ENCODE measurements around the gene CATSPERD. TPM values are rescaled to one million over a fixed set of nuclear protein-coding genes. Genes with fewer than 3 reads are reported as not detected.
"Not testable (repeated sequence)": the region's sequence is repeated elsewhere in the genome, so short reads cannot be mapped to it uniquely, and the experiment has no call there.

Gene CATSPERD
- total RNA-seq, 1 experiment from 2014 or later: not detected

DNA sequence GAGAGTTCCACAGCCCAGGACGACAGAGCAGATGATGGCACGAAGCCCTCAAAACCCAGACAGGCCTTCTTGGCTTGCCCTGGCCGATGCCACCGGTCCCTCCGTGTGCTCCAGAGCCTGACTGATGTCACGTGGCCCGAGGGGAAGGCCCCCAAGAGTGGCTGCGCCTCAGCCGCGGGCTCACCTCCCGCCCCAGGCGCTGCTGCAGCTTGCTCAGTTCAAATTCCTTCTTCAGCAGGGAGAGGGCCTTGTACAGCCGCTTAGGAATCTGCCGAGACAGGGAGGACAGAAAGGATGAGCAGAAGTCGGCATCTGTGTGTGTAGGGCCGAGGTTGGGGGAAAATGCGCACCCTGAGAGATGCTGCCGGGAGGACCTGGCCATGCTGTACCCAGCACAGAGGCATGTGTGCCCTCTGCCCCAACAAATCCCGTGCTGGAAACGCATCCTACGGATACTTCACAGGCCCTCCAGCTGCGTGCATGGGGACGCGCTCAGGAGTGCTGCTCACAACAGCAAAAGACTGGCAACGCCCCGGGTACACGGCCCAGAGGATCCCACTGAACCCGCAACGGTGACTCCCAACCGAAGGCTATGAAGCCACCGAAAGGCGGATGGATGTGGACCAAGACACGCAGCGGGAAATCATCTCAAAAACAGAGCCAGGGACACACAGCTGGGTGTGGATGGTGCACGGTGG, 13.4 kb upstream of the CATSPERD start:
- Histone ChIP-seq H3K27me3 (no peaks in the 10 kb centered on the region), H3K4me3 (no peak overlapping the region), H3K9me3 (no peaks in the 10 kb centered on the region), H3K36me3 (peaks cover 21% of the 10 kb centered on the region)
- DNase-seq: no peak

DNA sequence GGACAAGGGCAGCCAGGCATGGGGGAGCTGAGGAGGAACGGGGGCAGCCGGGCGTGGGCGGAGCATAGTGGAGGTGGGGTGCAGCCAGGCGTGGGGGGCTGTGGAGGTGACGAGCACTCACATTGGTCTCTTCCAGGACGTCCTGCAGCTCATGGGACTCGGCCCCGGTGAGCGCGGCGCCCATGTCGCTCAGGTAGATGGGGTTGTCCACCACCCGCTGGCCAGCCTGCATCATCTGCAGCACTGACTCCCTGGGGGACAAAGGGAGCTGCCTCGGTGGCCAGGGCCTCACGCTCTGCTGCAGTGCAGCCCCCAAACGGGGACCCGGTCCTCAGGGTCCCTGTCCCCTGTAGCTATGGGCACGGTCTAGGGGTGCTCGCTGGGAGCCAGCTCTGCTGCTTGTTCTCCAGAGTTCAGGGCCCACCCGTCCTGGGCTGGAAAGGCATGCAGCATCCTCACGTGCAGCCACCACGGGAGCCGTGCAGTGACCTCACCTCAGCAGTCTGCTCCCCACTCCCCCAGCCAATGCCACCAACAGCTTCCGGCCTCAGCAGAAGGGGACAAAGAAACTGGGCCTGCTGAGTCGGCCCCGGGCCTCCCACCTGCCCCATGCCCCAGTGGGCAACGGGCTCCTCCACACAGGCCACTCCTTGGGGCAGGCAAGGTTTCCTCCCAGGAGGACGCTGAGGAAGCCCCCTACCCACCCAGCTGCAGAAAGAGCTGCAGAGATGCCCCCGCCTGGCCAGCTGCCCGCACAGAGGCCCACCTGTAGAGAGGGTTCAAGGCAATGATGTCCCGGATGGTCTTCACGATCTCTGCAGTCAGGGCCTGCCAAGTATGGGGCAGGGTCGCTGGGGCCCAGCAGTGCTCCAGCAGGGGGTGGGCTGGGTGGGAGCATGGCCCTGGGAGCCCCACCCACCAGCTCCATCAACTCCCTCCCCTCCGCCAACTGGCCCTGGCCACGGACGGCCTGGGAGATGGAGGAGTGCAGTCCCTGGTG, 12.6 kb upstream of the CATSPERD start:
- peaks cover 22% of the 10 kb centered on the region for H3K36me3 ChIP-seq
- DNase-seq: no peak
- no peaks in the 10 kb centered on the region for H3K27me3 ChIP-seq
- H3K9me3 ChIP-seq: no peaks in the 10 kb centered on the region
- no peak overlapping the region for H3K4me3 ChIP-seq

DNA sequence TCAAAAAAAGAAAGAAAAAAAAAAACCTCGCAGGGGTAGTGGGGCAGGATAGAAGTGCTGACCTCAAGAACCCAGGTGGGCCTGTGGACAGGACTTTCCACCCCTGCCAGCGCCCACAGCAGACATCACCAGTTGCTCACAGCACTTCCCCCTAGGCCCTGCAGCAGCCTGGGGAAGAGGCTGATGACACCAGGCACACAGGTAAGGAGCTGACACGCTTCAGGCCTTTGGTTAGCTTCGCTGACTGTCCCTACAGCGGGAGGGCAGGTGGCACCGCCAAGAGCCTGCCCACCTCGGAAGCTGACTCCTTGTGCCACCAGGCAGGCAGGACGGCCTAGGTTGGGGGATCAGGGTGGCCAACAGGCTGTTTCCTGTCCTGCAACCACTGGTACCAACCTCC, 9.4 kb upstream of the CATSPERD start:
- no peak for DNase-seq
- H3K4me3 ChIP-seq: no peak overlapping the region
- peaks cover 19% of the 10 kb centered on the region for H3K36me3 ChIP-seq
- H3K27me3 ChIP-seq: no peaks in the 10 kb centered on the region
- no peaks in the 10 kb centered on the region for H3K9me3 ChIP-seq

DNA sequence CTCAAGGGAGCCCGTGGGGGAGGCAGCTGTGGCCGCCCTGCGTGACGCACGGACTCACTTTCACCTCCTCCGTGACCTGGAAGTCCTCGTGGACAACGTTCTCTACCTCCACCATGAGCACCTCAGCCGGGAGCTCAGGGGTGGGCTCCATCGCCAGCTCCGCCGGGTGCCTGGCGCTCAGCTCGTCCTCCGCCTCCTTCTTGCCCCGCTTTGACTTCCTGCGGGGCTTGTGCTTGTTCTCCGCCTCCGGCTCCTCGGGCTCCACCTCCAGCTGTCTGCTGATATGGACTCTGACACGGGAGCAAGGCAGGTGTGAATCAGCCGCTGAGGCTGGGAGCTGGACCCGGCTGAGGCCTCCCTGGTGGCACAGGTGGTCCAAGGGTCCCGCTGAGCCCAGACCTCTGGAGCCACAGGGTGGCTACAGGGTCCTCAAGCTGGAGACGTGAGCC, 8.7 kb upstream of the CATSPERD start:
- H3K36me3 ChIP-seq: peaks cover 14% of the 10 kb centered on the region
- H3K27me3 ChIP-seq: no peaks in the 10 kb centered on the region
- no peak overlapping the region for H3K4me3 ChIP-seq
- no peaks in the 10 kb centered on the region for H3K9me3 ChIP-seq
- no peak for DNase-seq

DNA sequence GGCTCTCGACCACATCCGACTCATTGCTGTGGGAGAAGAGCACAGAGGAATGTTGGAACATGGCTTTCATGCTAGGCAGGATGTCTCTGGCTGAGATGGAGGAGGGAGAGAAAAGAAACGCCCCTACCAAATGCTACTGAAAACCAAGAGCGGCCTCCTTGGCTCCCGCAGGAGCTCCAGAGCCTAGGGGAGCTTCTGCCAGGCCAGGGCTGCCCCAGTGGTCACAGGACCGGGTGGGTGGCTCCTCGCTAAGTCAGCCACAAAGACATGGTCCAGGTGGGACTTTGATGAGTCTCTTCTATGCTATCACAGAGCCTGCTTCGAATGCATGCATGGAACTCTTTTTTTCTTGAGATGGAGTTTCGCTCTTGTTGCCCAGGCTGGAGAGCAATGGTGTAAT, 7.2 kb upstream of the CATSPERD start:
- H3K36me3 ChIP-seq: peaks cover 20% of the 10 kb centered on the region

DNA sequence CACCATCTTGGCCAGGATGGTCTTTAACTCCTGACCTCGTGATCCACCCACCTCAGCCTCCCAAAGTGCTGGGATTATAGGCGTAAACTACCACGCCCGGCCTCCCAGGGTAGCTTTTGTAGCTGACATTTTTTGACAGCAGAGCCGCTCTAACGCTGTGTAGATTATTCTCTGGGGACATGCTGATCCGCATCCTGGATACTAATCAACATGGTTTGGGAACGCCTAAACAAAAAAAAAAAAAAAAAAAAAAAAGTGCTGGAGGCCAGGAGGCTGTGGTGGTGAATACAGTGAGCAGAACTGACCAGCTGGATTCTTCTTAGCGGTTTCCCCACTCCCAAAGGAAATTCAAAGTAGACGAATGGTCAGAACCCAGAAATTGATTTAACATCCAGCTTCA, 5.6 kb upstream of the CATSPERD start:
- no peaks in the 10 kb centered on the region for H3K9me3 ChIP-seq
- no peak overlapping the region for H3K4me3 ChIP-seq
- peaks cover 20% of the 10 kb centered on the region for H3K36me3 ChIP-seq
- no peaks in the 10 kb centered on the region for H3K27me3 ChIP-seq
- no peak for DNase-seq

More for the DNA sequence above, 7.2 kb upstream of the CATSPERD start:
- H3K9me3 ChIP-seq: no peaks in the 10 kb centered on the region
- no peak for DNase-seq
- H3K27me3 ChIP-seq: no peaks in the 10 kb centered on the region
- no peak overlapping the region for H3K4me3 ChIP-seq

DNA sequence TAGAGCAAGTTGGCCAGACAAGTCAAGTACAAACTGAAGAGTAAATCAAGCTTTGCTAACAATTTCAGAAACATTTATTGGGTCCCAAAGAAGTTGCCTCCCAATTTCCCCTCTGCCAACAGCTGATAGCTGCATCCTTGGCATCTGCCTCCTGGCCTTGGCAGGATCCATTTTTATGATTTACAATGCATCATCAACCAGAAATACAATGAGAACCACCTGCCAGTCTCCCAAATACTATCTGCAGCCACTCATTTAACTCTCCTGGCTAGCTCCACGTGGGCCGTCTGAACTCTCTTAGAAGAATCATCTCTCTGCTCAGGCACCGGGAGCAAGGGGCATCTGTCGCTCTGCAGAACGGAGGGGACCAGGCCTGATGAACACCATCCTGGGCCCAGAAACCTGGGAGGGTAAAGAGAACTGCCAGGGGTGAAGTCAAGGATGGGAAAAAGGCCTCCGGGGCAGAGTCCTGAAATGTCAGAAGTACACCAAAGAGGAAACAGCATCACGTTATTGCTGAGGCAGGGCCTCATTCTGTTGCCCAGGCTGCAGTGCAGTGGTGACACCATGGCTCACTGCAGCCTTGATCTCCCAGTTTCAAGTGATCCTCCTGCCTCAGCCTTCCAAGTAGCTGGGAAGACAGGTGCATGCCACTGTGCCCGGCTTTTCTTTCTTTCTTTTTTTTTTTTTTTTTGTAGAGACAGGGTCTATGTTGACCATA, 3.1 kb upstream of the CATSPERD start:
- no peak overlapping the region for H3K4me3 ChIP-seq

DNA sequence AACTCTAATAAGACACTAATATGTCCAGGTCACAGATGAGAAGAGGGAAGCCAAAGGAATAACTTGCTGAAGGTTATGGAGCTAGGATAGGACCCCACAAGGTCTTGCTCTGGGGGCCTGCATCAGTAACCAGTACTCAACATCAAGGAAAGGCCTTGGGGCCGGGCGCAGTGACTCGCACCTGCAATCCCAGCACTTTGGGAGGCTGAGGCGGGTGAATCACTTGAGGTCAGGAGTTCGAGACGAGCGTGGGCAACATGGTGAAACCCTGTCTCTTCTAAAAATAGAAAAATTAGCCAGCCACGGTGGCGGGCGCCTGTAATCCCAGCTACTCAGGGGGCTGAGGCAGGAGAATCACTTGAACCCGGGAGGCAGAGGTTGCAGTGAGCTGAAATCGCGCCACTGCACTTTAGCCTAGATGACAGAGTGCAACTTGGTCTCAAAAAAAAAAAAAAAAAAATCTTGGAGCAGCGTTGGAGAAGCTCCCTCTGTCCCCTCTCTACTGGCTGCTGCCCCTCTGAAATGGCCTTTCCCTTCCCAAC, 2.3 kb upstream of the CATSPERD start:
- peak overlapping the region; percentile 72 for H3K4me3 ChIP-seq
- H3K9me3 ChIP-seq: no peaks in the 10 kb centered on the region
- H3K36me3 ChIP-seq: peaks cover 18% of the 10 kb centered on the region
- H3K27me3 ChIP-seq: no peaks in the 10 kb centered on the region
- peak; percentile 47 for DNase-seq

More for the DNA sequence above, 3.1 kb upstream of the CATSPERD start:
- DNase-seq: no peak
- Histone ChIP-seq H3K9me3 (no peaks in the 10 kb centered on the region), H3K36me3 (peaks cover 20% of the 10 kb centered on the region), H3K27me3 (no peaks in the 10 kb centered on the region)

DNA sequence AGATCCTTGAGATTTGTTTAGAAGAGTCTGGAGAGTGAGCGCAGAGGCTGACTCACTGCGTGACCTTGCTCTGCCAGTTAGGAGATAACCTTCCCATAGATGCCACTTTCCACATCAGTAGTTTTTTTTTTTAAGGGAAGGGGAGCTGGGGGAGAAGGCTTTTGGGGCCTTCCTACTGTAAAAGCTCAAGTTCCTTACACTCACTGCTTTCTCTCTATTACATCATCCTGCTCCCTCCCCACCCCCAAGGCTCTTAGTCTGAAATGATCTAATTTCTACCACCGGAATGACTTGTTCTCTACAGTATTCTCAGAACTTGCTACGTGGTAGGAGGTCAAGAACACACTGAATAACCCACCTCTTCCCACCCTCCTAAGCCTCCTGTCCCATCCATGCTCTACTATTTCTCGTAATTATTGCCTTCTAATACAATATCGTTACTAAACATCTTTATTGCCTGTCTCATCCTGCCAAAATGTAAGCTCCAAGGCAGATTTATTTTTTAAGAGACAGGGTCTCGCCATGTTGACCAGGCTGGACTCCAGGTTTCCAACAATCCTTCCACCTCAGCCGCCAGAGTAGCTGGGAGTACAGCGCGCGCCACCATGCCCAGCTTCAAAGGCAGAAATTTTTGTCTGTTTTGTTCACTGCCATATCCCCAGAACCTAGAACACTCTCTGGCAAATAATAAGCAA, 1.7 kb upstream of the CATSPERD start:
- peak; percentile 44 for DNase-seq
- peak overlapping the region; percentile 72 for H3K4me3 ChIP-seq
- peaks cover 14% of the 10 kb centered on the region for H3K36me3 ChIP-seq
- H3K9me3 ChIP-seq: no peaks in the 10 kb centered on the region
- no peaks in the 10 kb centered on the region for H3K27me3 ChIP-seq

DNA sequence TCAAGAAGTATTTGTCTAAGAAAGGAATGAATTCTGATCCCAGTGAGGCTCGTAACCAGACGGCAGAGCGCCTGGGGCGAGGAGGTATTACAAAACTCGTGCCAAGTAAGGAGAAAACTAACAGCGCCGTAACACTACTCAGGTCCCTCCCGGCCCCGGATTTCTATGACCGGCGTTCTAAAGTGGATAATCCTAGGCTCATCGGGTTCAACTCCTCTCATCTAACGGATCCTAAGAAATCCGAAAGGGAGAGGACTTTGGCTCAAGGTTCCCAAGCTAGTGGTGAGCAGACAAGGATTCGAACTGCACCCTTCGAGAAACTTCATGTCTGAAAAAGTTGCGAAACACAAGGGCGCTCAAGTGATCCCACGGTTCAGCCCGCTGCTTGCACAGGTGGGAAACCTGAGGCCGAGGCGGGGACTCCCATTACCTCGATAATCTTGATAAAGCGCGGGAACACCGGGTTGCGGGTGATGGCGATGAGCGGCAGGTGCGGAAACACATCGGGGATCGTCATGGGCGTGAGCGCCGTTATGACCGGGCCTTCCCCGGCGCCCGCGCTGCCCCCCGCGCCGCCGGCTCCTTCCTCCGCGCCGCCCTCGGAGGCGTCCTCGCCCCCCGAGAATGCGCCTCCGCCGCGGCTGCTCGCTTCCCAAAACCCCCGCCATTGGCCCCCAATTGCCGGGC, 1.0 kb upstream of the CATSPERD start:
- no peaks in the 10 kb centered on the region for H3K9me3 ChIP-seq
- no peak for DNase-seq
- H3K36me3 ChIP-seq: peaks cover 12% of the 10 kb centered on the region
- H3K27me3 ChIP-seq: no peaks in the 10 kb centered on the region
- H3K4me3 ChIP-seq: peak overlapping the region; percentile 72

DNA sequence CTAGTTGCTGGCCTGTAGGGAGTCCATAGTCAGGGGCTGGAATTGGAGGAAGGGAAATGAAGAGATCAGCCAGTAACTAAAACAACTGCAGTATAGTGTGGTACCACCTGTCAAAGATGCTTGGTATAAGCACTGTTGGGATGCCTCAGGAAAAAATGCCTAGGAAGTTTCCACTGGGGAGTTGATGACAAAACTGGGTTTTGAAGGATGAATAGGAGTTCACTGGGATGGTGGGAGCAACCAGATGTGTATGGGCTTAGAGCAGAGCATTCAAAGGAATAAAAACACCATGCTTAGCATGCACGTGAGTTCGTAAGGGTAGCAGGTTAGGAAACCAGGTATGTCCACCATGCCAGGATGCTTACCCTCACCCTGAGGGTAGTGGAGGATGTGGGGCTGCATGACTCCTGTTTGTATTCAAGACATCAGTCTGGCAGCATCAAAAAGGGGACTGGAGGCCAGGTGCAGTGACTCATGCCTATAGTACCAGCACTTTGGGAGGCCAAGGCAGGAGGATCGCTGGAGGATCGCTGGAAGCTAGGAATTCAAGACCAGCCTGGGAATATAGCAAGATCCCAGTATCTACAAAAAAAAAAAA, 7.1 kb downstream of the CATSPERD start:
- H3K36me3 ChIP-seq: no peaks in the 10 kb centered on the region
- no peaks in the 10 kb centered on the region for H3K27me3 ChIP-seq
- no peaks in the 10 kb centered on the region; the same call in 1 of the 2 replicates for H3K9me3 ChIP-seq
- no peak overlapping the region for H3K4me3 ChIP-seq
- DNase-seq: no peak

DNA sequence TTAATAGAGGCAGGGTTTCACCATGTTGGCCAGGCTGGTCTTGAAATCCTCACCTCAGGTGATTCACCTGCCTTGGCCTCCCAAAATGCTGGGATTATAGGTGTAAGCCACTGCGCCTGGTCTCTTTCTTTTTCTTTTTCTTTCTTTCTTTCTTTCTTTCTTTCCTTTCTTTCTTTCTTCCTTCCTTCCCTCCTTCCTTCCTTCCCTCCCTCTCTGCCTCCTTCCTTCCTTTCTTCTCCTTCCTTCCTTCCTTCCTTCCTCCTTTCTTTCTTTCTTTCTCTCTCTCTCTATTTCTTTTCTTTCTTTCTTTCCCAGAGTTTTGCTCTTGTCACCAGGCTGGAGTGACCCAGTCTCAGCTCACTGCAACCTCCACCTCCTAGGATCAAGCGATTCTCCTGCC, 12.7 kb downstream of the CATSPERD start:
- not testable (repeated sequence) for H3K4me3 ChIP-seq, H3K9me3 ChIP-seq, H3K36me3 ChIP-seq, H3K27me3 ChIP-seq, DNase-seq

DNA sequence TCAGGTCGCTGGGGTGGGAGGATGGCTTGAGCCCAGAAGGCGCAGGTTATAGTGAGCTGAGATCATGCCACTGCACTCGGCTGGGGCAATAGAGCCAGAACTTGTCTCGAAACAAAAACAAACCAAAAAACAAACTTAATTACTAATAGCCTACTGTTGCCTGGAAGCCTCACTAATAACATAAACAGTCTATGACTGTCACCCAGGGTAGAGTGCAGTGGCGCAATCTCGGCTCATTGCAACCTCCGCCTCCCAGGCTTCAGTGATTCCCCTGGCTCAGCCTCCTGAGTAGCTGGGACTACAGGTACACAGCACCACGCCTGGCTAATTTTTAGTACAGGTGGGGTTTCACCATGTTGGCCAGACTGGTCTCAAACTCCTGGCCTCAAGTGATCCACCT, 18.0 kb downstream of the CATSPERD start:
- Histone ChIP-seq H3K27me3 (no peaks in the 10 kb centered on the region), H3K9me3 (no peaks in the 10 kb centered on the region), H3K4me3 (no peak overlapping the region), H3K36me3 (no peaks in the 10 kb centered on the region)
- no peak for DNase-seq

DNA sequence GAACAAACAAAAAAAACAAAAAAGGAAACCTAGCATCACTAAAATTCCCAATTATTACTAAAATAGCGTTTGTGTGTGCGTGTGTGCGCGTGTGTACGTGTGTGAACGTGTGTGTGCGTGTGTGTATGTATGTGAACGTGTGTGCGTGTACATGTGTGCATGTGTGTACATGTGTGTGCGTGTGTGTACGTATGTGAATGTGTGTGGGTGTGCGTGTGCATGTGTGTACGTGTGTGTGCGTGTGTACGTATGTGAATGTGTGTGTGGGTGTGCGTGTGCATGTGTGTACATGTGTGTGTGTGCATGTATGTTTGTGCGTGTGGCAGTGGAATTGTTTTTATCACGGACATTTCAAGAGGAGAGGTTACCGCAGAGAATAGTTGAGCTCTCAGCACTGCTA, 21.6 kb downstream of the CATSPERD start:
- Histone ChIP-seq H3K4me3 (no peak overlapping the region), H3K9me3 (no peaks in the 10 kb centered on the region), H3K27me3 (no peaks in the 10 kb centered on the region), H3K36me3 (no peaks in the 10 kb centered on the region)
- DNase-seq: no peak

DNA sequence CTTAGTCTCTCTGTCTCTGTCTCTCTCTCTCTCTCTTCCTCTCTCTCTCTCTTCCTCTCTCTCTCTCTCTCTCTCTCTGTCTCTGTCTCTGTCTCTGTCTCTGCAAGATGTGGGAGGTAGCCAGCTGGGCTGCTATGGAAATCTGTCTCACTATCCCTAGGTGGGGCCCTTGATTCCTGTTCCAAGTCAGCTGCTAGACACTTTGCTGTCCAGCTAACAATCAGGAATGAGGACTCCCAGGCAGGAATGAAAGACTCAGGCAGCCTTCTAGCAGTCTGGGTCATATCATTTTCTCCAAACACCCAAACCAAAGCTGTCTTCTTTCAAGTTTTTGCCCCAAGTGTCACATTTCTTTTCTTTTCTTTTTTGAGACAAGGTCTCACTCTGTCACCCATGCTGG, 23.2 kb downstream of the CATSPERD start:
- Histone ChIP-seq H3K27me3 (no peaks in the 10 kb centered on the region), H3K4me3 (no peak overlapping the region), H3K9me3 (no peaks in the 10 kb centered on the region), H3K36me3 (no peaks in the 10 kb centered on the region)
- DNase-seq: no peak
